ENCODE data around the gene PDCD1.

Gene PDCD1

GRCh38 chr2:241901018-241901380 lies 42.3 kb upstream of the PDCD1 start:
- DNase-seq (ENCODE audit: extremely low spot score): no peak
- CTCF ChIA-PET: no interaction called here

GRCh38 chr2:241900251-241901017 lies 41.7 kb upstream of the PDCD1 start:
- ChIA-PET CTCF (no interaction called here), POLR2A (no interaction called here)
- DNase-seq (ENCODE audit: extremely low spot score): no peak
- no peak for TF ChIP-seq SP1 (IDR thresholded peaks at IDR 0.05)
- no peak for TF ChIP-seq FOXK2 (IDR thresholded peaks at IDR 0.05)
- TF ChIP-seq LEF1 (IDR thresholded peaks at IDR 0.05; ENCODE audit: borderline replicate concordance): no peak
- TF ChIP-seq L3MBTL2 (conservative IDR thresholded peaks at IDR 0.05): no peak
- TF ChIP-seq PKNOX1 (IDR thresholded peaks at IDR 0.05): no peak
- no peak for TF ChIP-seq FOXM1 (IDR thresholded peaks at IDR 0.05; ENCODE audit: borderline replicate concordance)
- TF ChIP-seq SUZ12 (IDR thresholded peaks at IDR 0.05): no peak
- TF ChIP-seq BHLHE40 (IDR thresholded peaks at IDR 0.05; ENCODE audit: borderline replicate concordance): no peak
- no peak for TF ChIP-seq TARDBP (IDR thresholded peaks at IDR 0.05)
- no peak for TF ChIP-seq ELF4 (IDR thresholded peaks at IDR 0.05)
- TF ChIP-seq NFRKB (IDR thresholded peaks at IDR 0.05): no peak
- no peak for TF ChIP-seq ARNT (IDR thresholded peaks at IDR 0.05)
- no peak for TF ChIP-seq FOXA1 (IDR thresholded peaks at IDR 0.05)
- TF ChIP-seq HDGF (IDR thresholded peaks at IDR 0.05; ENCODE audit: borderline replicate concordance): no peak
- no peak for TF ChIP-seq CTBP1 (IDR thresholded peaks at IDR 0.05; ENCODE audit: borderline replicate concordance)
- no peak for TF ChIP-seq ZNF384 (IDR thresholded peaks at IDR 0.05)

More at GRCh38 chr2:241901018-241901380, 42.3 kb upstream of the PDCD1 start:
- POLR2A ChIA-PET: no interaction called here
- no peak for TF ChIP-seq SP1 (IDR thresholded peaks at IDR 0.05)
- TF ChIP-seq FOXK2 (IDR thresholded peaks at IDR 0.05): no peak
- no peak for TF ChIP-seq ZNF384 (IDR thresholded peaks at IDR 0.05)
- no peak for TF ChIP-seq NFRKB (IDR thresholded peaks at IDR 0.05)
- no peak for TF ChIP-seq PKNOX1 (IDR thresholded peaks at IDR 0.05)
- no peak for TF ChIP-seq LEF1 (IDR thresholded peaks at IDR 0.05; ENCODE audit: borderline replicate concordance)

- ChIA-PET POLR2A (no interaction called here), CTCF (no interaction called here)
- TF ChIP-seq TARDBP (IDR thresholded peaks at IDR 0.05) (no peak), LEF1 (IDR thresholded peaks at IDR 0.05; ENCODE audit: borderline replicate concordance) (no peak), ARNT (IDR thresholded peaks at IDR 0.05) (no peak), SUZ12 (IDR thresholded peaks at IDR 0.05) (no peak), PKNOX1 (IDR thresholded peaks at IDR 0.05) (no peak), SP1 (IDR thresholded peaks at IDR 0.05) (no peak), ELF4 (IDR thresholded peaks at IDR 0.05) (no peak), FOXA1 (IDR thresholded peaks at IDR 0.05) (no peak), BHLHE40 (IDR thresholded peaks at IDR 0.05; ENCODE audit: borderline replicate concordance) (no peak), HDGF (IDR thresholded peaks at IDR 0.05; ENCODE audit: borderline replicate concordance) (no peak), ZNF384 (IDR thresholded peaks at IDR 0.05) (no peak), NFRKB (IDR thresholded peaks at IDR 0.05) (no peak), FOXM1 (IDR thresholded peaks at IDR 0.05; ENCODE audit: borderline replicate concordance) (no peak), CTBP1 (IDR thresholded peaks at IDR 0.05; ENCODE audit: borderline replicate concordance) (no peak), FOXK2 (IDR thresholded peaks at IDR 0.05) (no peak), L3MBTL2 (conservative IDR thresholded peaks at IDR 0.05) (no peak)
- no peak for DNase-seq (ENCODE audit: extremely low spot score)
Measured at GRCh38 chr2:241898463-241899270, 40.0 kb upstream of the PDCD1 start.

- POLR2A ChIA-PET: no interaction called here
- TF ChIP-seq BHLHE40 (IDR thresholded peaks at IDR 0.05; ENCODE audit: borderline replicate concordance) (no peak), SUZ12 (IDR thresholded peaks at IDR 0.05) (no peak), ZNF384 (IDR thresholded peaks at IDR 0.05) (no peak), ARNT (IDR thresholded peaks at IDR 0.05) (no peak), FOXA1 (IDR thresholded peaks at IDR 0.05) (no peak), FOXK2 (IDR thresholded peaks at IDR 0.05) (no peak), FOXM1 (IDR thresholded peaks at IDR 0.05; ENCODE audit: borderline replicate concordance) (no peak), ELF4 (IDR thresholded peaks at IDR 0.05) (no peak), PKNOX1 (IDR thresholded peaks at IDR 0.05) (no peak)
- CTCF ChIA-PET: no interaction called here
- no peak for DNase-seq (ENCODE audit: extremely low spot score)
Measured at GRCh38 chr2:241897231-241897916, 38.7 kb upstream of the PDCD1 start.

GRCh38 chr2:241896746-241897201 lies 38.1 kb upstream of the PDCD1 start:
- CTCF ChIA-PET: no interaction called here
- POLR2A ChIA-PET: no interaction called here
- DNase-seq (ENCODE audit: extremely low spot score): no peak
- TF ChIP-seq L3MBTL2 (conservative IDR thresholded peaks at IDR 0.05) (no peak), ARNT (IDR thresholded peaks at IDR 0.05) (no peak), HDGF (IDR thresholded peaks at IDR 0.05; ENCODE audit: borderline replicate concordance) (no peak), FOXM1 (IDR thresholded peaks at IDR 0.05; ENCODE audit: borderline replicate concordance) (no peak), ZNF384 (IDR thresholded peaks at IDR 0.05) (no peak), ELF4 (IDR thresholded peaks at IDR 0.05) (no peak), SUZ12 (IDR thresholded peaks at IDR 0.05) (no peak), PKNOX1 (IDR thresholded peaks at IDR 0.05) (no peak)

Measured in HEK293T (cell line).